ENCODE data around the gene ZCWPW1.
"Not testable (repeated sequence)": the region's sequence is repeated elsewhere in the genome, so short reads cannot be mapped to it uniquely, and the experiment has no call there.

The ZCWPW1 gene

DNA sequence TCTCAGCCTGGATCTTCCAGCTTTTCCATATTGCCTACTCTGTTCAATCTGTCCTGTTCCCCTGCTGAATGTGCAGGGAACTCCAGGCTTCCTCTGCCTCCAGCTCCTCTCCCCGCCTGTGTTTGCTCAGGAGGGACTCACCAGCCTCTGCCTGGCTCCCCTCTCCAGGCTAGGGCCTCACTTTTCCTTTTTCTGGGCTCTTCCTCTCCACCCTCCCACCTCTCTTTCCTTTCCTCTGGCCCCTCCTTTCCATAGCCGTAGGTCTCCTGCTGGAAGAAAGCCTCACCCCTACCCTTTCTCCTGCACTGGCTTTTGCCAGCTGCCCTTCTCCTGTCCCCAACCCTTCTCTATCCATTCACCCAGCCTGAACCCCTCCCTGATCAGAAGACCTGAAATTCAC lies 30.3 kb downstream of the ZCWPW1 start:
- no peak for DNase-seq

DNA sequence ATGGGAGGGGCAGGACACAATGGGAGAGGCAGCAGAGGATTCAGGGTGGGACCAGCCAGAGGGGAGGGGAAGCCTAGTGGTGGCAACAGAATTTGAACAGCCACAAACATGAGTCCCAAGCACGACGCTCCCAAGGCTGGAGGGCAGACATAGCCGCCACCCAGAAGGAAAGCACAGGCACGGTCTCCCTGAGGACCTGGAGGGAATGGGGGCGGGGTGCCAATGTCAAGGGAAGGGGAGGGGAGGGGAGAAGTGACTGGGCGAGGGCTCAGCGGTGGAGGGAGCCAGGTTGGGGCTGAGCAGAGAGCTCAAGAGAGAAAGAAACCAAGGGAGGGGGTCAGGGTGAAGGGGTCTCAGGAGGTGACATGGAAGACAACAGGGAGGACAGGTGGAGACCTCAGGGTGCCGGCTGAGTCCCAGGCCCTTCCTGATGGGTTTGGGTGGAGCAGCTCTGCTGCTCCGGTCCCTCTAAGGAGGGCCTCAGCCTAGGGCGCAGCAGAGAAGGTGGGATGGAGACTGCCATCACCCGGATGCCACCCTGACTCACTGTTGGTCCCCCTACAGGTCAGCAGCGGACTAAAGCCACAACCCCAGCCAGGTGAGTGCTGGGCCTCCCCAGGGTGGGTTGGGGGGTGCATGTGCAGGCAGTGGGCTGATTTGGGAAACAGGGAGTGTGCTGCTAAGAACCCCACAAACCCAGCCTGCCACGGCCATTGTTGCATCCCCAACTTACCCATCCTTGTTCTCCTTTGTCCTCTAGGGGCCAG lies 31.0 kb downstream of the ZCWPW1 start:
- no peak for DNase-seq

DNA sequence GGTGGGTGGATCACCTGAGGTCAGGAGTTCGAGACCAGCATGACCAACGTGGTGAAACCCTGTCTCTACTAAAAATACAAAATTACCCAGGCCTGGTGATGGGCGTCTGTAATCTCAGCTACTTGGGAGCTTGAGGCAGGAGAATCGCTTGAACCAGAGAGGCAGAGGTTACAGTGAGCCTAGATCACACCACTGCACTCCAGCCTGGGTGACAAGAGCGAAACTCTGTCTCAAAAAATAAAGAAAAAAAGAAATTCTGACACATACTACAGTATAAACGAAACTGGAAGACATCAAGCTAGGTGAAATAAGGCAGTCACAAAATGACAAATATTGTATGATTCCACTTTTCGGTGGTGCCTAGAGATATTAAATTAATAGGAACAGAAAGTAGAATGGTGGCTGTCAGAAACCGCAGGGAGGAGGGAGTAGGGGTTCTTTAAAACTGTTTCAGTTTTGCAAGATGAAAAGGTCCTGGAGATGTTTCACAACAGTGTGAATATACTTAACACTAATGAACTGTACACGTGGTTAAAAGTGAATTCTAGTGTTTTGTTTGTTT lies 32.0 kb downstream of the ZCWPW1 start:
- peak; percentile 67 for DNase-seq

DNA sequence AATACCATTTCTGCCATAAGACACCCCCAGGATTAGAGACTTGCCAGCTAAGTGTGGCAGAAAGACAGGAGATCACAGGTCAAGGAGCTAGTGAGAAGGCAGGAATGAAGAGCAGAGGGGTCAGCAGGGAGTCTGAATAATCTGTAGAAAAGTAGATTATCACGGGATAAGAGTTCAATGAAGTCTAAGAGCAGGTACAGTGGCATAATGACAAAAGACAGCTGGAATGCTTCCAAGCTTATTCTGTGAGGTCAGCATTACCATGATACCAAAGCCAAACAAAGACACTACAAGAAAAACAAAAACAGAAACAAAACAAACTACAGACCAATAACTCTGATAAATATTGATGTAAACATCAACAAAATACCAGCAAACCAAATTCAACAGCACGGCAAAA lies 34.4 kb downstream of the ZCWPW1 start:
- DNase-seq: no peak

DNA sequence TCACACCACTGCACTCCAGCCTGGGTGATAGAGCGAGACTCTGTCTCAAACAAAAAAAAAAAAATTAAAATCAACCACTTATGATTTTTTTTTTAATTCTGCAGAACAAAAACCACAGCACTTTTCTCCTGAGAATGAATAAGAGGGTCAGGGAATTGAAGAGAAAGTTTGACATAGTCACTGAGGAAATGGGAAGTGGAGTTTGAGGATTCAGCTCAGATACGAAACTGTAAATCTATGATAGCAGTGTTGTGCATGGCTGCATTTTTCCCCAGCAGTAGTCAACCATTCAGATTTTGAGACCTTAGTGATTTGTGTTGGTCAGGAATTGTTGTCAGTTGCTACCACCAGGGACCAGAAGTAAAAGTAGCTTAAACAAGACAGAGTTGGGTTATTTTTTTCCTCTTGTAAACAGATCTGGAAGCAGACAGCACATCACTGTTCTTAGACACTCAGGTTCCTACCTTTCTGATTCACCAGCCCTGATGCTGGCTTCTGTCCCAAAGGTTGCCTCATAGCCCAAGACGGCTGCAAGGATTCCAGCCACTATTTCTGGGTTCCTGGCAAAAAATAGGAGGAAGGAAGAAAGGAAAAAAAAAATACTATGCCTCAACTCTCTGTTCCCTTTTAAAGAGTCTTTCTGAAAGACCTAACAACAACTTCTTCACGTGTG lies 35.1 kb downstream of the ZCWPW1 start:
- DNase-seq: no peak

DNA sequence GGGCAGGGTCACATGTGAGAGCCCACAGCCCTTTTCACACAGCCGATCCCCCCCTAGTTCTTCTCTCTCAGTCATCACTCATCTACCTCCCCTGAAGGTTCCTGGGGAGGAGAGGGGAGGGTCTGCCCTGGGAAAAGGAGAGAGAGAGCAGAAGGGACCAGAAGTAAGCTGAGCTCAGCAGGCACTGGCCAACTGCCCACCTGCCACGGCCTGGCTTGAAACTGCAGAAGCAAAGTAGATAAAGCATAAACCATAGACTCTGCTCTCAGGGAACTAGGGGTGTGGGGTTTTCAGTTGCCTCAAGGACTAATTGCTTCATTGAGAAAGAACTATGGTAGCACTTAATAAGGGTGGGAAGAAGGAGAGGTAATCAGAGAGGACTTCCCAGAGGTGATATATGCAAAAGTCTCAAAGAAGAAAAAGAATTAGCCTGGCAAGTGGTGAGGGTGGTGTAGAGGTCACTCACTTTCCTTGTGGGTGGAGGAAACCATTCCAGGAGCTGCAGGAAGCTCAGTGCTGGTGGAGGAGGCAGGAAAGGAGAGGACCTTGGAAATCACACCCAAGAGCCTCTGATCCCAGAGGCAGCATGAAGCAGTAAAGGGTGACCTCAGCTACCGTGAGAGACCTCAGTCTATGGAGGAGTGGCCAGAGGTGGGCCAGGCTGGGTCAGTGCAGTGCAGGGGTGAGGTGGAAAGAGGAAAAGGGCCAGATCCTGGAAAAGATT lies 38.1 kb downstream of the ZCWPW1 start:
- no peak for DNase-seq

DNA sequence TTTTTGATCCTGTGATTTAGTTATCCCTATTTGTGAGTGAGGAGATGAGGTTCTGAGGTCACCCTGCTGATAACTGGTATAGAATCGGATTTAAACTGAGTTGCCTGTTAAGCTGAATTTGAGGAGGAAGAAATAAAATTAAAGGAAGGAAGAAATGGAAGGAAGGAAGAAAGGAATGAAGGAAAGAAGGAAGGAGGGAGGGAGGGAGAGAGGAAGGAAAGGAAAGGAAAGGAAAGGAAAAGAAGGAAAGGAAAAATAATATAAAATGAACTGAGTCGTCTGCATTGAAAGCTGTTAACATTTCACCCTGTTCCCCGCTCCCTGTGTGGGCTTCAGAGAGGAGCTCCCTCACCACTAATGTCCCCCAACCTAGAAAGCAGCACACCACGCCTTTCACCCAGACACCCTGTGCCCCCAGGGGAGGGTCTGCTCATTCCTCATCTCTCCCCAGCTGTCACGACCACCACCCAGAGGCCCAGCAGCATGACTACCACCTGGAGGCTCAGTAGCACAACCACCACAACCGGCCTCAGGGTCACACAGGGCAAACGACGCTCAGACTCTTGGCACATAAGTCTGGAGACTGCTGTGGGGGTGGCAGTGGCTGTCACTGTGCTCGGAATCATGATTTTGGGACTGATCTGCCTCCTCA lies 38.9 kb downstream of the ZCWPW1 start:
- DNase-seq: no peak

DNA sequence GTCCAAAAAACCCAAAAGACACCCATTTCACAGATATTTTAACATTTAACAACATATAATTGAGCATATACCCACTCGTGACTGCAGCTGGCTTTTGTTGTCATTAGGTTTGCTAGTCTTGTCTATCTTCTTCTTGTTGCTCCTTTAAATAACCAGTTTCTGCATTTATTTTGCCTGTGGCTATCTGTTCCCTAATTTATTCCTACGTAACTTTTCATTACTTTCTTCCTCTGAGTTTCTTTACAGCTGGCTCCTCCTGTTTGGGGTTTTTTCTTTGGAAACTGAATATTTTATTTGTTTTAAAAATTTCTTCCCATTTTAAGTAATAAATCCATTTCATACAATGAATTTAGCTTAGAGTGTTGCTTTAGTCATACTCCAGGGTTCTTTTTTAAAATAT lies 40.8 kb downstream of the ZCWPW1 start:
- DNase-seq: no peak

DNA sequence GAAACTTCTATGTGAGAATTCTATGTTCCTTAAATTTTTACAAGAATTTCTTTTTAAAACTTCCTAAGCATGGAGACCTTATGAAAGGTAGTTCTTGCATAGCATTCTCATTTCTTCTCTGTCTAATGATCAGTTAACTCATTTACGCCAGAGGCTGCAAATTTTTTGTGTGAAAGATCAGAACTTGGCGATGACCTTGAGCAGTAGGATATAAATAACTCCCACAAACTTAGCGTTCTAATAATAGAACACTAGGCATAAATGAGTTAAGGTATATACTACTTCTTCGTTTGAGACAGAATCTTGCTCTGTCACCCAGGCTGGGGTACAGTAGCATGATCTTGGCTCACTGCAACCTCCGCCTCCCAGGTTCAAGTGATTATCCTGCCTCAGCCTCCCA lies 41.6 kb downstream of the ZCWPW1 start:
- DNase-seq: no peak

DNA sequence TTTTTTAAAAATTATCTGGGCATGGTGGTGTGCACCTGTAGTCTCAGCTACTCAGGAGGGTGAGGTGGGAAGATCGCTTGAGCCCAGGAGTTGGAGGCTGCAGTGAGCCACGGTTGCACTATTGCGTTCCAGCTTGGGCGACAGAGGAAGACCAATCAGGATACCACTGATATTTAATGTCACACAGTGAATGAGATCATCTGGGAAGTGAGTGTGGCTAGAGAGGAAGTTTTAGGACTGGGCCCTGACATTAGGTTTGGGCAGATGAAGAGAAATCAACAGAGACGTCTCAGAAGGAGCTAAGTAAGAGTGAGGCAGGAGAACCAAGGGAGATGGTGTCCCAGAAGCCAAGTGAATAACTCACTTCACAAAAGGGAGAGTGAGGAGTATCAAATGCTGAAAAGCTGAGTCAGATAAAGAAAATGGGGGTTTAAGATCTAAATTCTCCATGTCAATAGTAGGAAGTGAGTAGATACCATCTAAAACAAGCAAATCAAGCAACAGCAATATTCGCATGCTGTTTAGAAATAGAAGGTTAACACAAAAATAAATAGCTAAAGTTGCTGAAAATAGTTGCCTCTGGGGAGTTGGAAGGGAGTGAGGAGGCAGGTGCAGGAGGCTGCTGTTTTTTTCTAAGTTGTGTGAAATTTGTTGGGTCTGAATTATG lies 43.7 kb downstream of the ZCWPW1 start:
- DNase-seq: no peak

DNA sequence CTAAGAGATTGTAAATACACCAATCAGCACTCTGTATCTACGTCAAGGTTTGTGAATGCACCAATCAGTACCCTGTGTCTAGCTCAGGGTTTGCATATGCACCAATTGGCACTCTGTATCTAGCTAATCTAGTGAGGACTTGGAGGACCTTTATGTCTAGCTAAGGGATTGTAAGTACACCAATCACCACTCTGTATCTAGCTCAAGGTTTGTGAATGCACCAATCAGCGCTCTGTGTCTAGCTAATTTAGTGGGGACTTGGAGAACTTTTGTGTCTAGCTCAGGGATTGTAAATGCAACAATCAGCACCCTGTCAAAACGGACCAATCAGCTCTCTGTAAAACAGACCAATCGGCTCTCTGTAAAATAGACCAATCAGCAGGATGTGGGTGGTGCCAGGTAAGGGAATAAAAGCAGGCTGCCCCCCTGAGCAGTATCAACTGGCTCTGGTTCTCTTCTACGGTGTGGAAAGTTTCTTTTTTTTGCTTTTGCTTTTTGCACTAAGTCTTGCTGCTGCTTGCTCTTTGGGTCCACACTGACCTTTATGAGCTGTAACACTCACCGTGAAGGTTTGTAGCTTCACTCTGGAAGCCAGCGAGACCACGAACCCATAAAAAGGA lies 46.2 kb downstream of the ZCWPW1 start:
- not testable (repeated sequence) for DNase-seq

DNA sequence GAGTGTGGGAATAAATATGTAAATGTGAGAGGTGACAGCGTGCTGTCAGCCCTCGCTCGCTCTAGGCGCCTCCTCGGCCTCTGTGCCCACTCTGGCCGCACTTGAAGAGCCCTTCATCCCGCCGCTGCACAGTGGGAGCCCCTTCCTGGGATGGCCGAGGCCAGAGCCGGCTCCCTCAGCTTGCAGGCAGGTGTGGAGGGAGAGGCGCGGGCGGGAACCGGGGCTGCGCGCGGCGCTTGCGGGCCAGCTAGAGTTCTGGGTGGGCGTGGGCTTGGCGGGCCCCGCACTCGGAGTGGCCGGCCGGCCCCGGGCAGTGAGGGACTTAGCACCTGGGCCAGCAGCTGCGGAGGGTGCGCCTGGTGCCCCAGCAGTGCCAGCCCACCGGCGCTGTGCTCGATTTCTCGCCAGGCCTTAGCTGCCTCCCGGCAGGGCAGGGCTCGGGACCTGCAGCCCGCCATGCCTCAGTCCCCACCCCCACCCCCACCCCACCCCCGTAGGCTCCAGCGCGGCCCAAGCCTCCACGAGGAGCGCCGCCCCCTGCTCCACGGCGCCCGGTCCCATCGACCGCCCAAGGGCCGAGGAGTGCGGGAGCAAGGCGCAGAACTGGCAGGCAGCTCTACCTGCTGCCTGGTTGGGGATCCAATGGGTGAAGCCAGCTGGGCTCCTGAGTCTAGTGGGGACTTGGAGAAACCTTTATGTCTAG lies 46.8 kb downstream of the ZCWPW1 start:
- DNase-seq: not testable (repeated sequence)

DNA sequence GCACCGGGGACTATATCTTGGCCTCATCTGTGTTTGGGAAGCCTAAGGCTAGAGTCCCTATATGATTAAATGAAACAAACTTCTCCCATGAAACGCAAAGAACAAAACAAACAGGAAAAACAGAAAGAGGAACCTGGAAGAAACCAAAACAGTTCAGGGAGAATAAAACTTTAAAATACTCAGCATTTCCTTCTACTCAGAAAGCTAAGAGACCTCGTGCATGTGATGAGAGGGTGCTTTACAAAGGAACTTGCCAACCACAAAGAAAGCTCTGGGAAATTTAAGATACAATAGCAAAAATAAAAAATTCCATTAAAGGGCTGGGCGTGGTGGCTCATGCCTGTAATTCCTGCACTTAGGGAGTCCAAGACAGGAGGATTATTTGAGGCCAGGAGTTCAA lies 48.3 kb downstream of the ZCWPW1 start:
- no peak for DNase-seq

DNA sequence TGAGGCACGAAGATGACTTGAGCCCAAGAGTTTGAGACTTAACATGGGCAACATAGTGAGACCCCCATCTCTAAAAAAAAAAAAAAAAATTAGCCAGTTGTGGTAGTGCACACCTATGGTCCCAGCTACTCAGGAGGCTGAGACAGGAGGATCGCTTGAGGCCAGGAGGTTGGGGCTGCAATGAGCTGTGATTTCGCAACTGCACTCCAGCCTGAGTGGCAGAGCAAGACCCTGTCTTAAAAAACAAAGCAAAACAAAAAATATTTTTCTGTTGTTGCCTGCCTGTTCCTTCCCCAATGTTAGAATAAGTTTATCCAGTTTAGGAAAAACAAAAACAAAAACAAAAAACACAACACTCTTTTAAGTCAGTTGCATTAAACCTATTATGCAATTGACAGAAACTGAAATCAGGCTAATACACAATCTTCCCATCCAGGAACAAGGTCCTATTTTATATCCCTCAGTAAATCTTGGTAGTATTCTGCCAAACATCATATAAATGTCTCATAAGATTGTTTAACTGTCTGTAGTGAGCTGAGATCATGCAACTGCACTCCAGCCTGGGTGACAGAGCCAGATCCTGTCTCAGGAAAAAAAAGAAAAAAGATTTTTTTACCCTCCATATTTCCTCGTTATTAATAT lies 50.3 kb downstream of the ZCWPW1 start:
- DNase-seq: no peak

DNA sequence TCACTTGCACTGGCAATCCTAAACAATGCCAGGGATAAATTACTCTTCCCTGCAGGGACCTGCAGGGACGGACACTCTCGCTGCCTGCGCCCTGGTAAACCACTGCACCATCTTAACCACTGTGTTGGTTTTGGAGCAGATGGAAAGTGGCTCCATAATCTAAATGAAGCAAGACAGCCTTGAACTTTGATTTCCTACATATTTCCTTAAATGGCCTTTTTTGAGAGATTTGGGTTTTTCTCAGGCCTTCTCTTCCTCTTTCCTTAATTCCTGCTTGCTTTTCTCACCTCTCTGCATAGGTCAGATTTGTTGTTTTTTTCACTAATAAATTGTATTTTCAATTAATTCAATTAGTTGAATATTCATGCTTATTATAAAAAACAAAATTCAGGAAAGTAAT lies 52.4 kb downstream of the ZCWPW1 start:
- no peak for DNase-seq

DNA sequence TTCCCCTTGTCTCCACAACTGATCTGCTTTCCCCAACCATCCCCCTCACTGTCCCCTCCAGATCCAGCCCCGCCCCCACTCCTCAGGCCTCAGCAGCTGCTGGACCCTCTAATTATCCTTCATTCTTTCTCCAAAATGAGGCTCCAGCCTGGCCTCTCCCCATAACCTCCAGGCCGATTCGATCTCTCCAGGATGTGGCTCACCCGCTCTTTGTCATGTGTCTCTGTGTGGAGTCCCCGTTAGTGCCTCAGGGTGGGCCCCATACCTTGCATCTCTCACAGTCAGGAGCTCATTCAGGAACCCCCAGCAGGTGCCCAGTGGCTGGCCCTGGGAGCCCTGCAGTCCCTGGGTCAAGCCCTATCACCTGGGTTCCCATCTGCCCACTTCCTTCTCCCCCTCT lies 53.9 kb downstream of the ZCWPW1 start:
- no peak for DNase-seq

DNA sequence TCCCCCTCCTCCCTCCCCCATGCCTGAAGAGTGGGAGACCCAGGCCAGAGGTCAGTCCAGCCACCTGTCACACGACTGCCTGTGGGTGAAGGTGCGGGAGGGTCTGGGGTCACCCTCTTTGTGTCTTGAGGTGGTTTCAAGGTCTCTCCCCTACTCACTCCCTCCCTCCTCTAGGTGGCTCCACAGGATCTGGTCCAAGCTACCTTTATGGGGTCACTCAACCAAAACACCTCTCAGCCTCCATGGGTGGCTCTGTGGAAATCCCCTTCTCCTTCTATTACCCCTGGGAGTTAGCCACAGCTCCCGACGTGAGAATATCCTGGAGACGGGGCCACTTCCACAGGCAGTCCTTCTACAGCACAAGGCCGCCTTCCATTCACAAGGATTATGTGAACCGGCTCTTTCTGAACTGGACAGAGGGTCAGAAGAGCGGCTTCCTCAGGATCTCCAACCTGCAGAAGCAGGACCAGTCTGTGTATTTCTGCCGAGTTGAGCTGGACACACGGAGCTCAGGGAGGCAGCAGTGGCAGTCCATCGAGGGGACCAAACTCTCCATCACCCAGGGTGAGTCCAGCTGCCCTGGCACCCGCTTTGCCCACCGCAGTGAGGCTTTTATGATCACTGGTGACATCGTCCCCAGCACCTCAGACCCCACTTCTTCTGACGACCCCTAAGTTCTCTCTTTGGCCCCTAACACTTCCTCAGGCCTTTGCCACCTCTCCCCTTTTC lies 54.5 kb downstream of the ZCWPW1 start:
- not testable (repeated sequence) for DNase-seq

DNA sequence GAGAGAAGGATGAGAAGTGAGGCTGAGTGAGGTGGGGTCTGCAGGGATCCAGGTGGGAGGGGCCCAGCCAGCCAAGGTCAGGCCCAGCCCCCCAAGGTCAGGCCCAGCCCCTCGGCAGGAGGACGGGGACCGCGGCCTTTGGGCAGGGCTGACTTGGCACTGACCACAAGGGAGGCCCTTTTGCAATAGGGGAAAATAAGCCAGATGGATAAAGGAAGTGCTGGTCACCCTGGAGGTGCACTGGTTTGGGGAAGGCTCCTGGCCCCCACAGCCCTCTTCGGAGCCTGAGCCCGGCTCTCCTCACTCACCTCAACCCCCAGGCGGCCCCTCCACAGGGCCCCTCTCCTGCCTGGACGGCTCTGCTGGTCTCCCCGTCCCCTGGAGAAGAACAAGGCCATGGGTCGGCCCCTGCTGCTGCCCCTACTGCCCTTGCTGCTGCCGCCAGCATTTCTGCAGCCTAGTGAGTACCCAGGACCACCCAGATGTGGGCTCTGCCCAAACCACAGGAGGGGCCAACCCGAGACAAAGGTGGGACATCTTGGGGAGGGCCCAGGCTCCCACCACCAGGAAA lies 55.2 kb downstream of the ZCWPW1 start, which contains the start of gene PILRA:
Gene PILRA (plus strand): TSS at position 227 of the 571 bp plus-strand sequence. CDS start 170 bp downstream, at position 397.
- no peak for DNase-seq

DNA sequence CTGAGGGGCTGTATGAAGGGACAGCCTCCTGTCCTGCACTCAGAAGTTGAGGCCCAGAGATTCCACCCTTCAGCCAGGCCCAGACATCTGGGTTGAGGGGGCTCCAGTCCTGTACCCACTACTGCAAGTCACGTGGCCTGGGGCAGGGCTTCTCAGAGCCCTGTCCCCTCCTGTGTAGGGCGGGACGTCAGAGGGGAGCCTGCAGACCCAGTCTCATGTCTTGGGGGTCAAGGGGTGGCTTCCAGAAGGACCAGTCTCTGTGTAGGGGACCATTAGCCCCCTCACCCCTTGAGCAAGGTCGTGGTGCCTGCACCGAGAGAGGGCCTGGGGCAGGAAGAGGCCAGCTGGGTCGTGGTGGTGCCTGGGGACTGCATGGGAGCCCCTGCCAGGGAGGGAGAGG lies 55.8 kb downstream of the ZCWPW1 start:
- DNase-seq: no peak

DNA sequence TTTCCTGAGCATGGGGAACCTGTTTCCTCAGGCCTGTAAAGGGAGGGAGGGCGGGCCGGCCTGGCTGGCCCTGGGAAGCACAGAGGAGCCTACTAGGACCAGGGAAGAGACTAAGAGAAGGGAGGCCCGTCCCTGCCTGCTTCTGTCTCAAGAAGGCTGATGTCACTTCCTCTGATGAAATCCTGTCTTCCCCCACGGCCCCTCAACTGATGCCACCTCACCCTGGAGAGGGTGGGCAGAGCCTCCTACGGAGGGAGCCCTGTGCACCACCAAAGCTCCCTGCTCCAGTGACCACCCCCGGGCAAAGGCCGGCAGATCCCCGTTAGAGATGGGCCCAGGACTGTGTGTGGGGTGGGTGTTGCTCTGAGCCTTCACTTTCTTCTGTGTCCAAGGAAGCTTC lies 56.2 kb downstream of the ZCWPW1 start:
- DNase-seq: no peak
